ENCODE results near the gene CACNA1G. TPM values are rescaled to one million over a fixed set of nuclear protein-coding genes. Genes with fewer than 3 reads are reported as not detected.

CACNA1G gene
- total RNA-seq, 1 donor from 2014 or later = 0.27 TPM

DNA sequence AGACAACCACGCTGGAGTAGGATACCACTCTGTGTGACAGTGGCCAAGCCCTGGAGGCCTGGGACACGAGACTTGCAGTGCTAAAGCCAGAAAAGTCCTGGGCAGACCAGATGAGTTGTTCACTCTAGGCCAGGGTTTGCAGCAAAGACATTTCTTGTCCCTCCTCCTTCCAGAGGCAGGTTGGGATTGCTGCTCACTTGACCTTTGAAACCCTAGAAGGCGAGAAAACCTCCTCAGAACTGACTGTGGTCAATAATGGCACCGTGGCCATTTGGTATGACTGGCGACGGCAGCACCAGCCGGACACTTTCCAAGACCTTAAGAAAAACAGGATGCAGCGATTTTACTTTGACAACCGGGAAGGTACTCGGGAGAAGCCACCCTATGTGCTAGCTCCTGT, 37.7 kb upstream of the CACNA1G start:
- peaks cover 2% of the 10 kb centered on the region for H3K4me1 Mint-ChIP-seq (ENCODE audit: low read depth, unreplicated experiment)
- no peak for FAIRE-seq
- Histone ChIP-seq H3K4me2 (ENCODE audit: low read length) (no peak overlapping the region), H2AFZ (ENCODE audit: low read depth, low read length) (no peak overlapping the region), H3K4me3 (ENCODE audit: insufficient read depth, low read depth, low read length) (no peak overlapping the region), H3K79me2 (ENCODE audit: insufficient read depth, low read length) (no peaks in the 10 kb centered on the region), H4K20me1 (ENCODE audit: insufficient read depth, low read length) (no peaks in the 10 kb centered on the region), H3K27ac (ENCODE audit: low read depth, low read length) (no peak overlapping the region), H3K9ac (ENCODE audit: low read length) (no peak overlapping the region), H3K9me3 (ENCODE audit: insufficient read depth, low read depth, low read length) (no peaks in the 10 kb centered on the region), H3K4me1 (ENCODE audit: insufficient read depth, low read length) (no peaks in the 10 kb centered on the region), H3K27me3 (ENCODE audit: insufficient read depth, low read length) (peaks cover 2% of the 10 kb centered on the region), H3K36me3 (ENCODE audit: insufficient read depth, low read length) (no peaks in the 10 kb centered on the region)
- TF ChIP-seq EZH2 (IDR thresholded peaks at IDR 0.05; ENCODE audit: insufficient read depth, low read length) = no peak
- TF ChIP-seq CTCF (IDR thresholded peaks at IDR 0.05; ENCODE audit: insufficient read depth, low read depth, low read length) = no peak
- H3K27me3 Mint-ChIP-seq (ENCODE audit: low read depth, unreplicated experiment) = peaks cover 24% of the 10 kb centered on the region
- no peaks in the 10 kb centered on the region for H3K36me3 Mint-ChIP-seq (ENCODE audit: low read depth, unreplicated experiment)
- no peak for DNase-seq (ENCODE audit: low read depth)
- H3K27ac Mint-ChIP-seq (ENCODE audit: unreplicated experiment) = no peak overlapping the region
- H3K9me3 Mint-ChIP-seq (ENCODE audit: unreplicated experiment) = no peaks in the 10 kb centered on the region
- no peak overlapping the region for H3K4me3 Mint-ChIP-seq (ENCODE audit: unreplicated experiment)

DNA sequence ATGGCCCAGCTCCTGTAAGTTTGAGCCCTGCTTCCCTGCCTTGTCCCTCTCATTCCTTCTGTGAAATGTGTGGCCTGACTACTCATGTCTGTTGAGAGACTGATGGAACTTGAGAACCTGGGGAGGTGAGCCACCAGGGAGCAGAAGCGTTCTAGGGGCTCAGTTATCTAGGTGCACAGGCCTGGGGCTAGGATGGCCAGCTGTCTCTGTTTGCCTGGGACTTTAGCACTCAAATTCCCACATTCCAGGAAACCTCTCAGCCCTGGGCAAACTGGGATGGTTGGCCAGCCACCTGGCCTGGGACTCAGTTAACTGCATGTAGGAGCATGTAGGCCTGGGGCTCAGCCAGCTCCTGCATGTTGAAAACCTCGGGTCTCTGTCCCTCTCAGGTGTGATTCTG, 37.3 kb upstream of the CACNA1G start:
- Histone ChIP-seq H2AFZ (ENCODE audit: low read depth, low read length) (no peak overlapping the region), H3K27me3 (ENCODE audit: insufficient read depth, low read length) (peaks cover 2% of the 10 kb centered on the region), H3K4me2 (ENCODE audit: low read length) (no peak overlapping the region), H3K36me3 (ENCODE audit: insufficient read depth, low read length) (no peaks in the 10 kb centered on the region), H4K20me1 (ENCODE audit: insufficient read depth, low read length) (no peaks in the 10 kb centered on the region), H3K27ac (ENCODE audit: low read depth, low read length) (no peak overlapping the region), H3K4me1 (ENCODE audit: insufficient read depth, low read length) (no peaks in the 10 kb centered on the region), H3K79me2 (ENCODE audit: insufficient read depth, low read length) (no peaks in the 10 kb centered on the region), H3K4me3 (ENCODE audit: insufficient read depth, low read depth, low read length) (no peak overlapping the region), H3K9me3 (ENCODE audit: insufficient read depth, low read depth, low read length) (no peaks in the 10 kb centered on the region), H3K9ac (ENCODE audit: low read length) (no peak overlapping the region)
- Mint-ChIP-seq H3K27ac (ENCODE audit: unreplicated experiment) (peak overlapping the region; percentile 34), H3K36me3 (ENCODE audit: low read depth, unreplicated experiment) (no peaks in the 10 kb centered on the region), H3K9me3 (ENCODE audit: unreplicated experiment) (peaks cover 3% of the 10 kb centered on the region), H3K4me1 (ENCODE audit: low read depth, unreplicated experiment) (peaks cover 2% of the 10 kb centered on the region), H3K27me3 (ENCODE audit: low read depth, unreplicated experiment) (peaks cover 26% of the 10 kb centered on the region), H3K4me3 (ENCODE audit: unreplicated experiment) (no peak overlapping the region)
- no peak for FAIRE-seq
- TF ChIP-seq CTCF (IDR thresholded peaks at IDR 0.05; ENCODE audit: insufficient read depth, low read depth, low read length) (no peak), EZH2 (IDR thresholded peaks at IDR 0.05; ENCODE audit: insufficient read depth, low read length) (no peak)
- no peak for DNase-seq (ENCODE audit: low read depth)

- H2AFZ ChIP-seq (ENCODE audit: low read depth, low read length) = no peak overlapping the region
- DNase-seq (ENCODE audit: low read depth) (no peak), FAIRE-seq (no peak)
- H3K4me2 ChIP-seq (ENCODE audit: low read length) = no peak overlapping the region
- Mint-ChIP-seq H3K36me3 (ENCODE audit: low read depth, unreplicated experiment) (no peaks in the 10 kb centered on the region), H3K27ac (ENCODE audit: unreplicated experiment) (no peak overlapping the region), H3K4me3 (ENCODE audit: unreplicated experiment) (no peak overlapping the region), H3K9me3 (ENCODE audit: unreplicated experiment) (peaks cover 4% of the 10 kb centered on the region), H3K27me3 (ENCODE audit: low read depth, unreplicated experiment) (peaks cover 41% of the 10 kb centered on the region), H3K4me1 (ENCODE audit: low read depth, unreplicated experiment) (peaks cover 2% of the 10 kb centered on the region)
- no peak for TF ChIP-seq EZH2 (IDR thresholded peaks at IDR 0.05; ENCODE audit: insufficient read depth, low read length)
- TF ChIP-seq CTCF (IDR thresholded peaks at IDR 0.05; ENCODE audit: insufficient read depth, low read depth, low read length) = no peak
- no peaks in the 10 kb centered on the region for H3K4me1 ChIP-seq (ENCODE audit: insufficient read depth, low read length)
- H3K36me3 ChIP-seq (ENCODE audit: insufficient read depth, low read length) = no peaks in the 10 kb centered on the region
- no peaks in the 10 kb centered on the region for H4K20me1 ChIP-seq (ENCODE audit: insufficient read depth, low read length)
- H3K9ac ChIP-seq (ENCODE audit: low read length) = no peak overlapping the region
- H3K27ac ChIP-seq (ENCODE audit: low read depth, low read length) = no peak overlapping the region
- no peak overlapping the region for H3K4me3 ChIP-seq (ENCODE audit: insufficient read depth, low read depth, low read length)
- H3K79me2 ChIP-seq (ENCODE audit: insufficient read depth, low read length) = no peaks in the 10 kb centered on the region
- H3K9me3 ChIP-seq (ENCODE audit: insufficient read depth, low read depth, low read length) = no peaks in the 10 kb centered on the region
- H3K27me3 ChIP-seq (ENCODE audit: insufficient read depth, low read length) = peaks cover 2% of the 10 kb centered on the region
Observed at GRCh38 chr17:50524838-50525237, 35.7 kb upstream of the CACNA1G start.
